ENCODE measurements around the gene PLEKHG5.

PLEKHG5 gene, protein sequence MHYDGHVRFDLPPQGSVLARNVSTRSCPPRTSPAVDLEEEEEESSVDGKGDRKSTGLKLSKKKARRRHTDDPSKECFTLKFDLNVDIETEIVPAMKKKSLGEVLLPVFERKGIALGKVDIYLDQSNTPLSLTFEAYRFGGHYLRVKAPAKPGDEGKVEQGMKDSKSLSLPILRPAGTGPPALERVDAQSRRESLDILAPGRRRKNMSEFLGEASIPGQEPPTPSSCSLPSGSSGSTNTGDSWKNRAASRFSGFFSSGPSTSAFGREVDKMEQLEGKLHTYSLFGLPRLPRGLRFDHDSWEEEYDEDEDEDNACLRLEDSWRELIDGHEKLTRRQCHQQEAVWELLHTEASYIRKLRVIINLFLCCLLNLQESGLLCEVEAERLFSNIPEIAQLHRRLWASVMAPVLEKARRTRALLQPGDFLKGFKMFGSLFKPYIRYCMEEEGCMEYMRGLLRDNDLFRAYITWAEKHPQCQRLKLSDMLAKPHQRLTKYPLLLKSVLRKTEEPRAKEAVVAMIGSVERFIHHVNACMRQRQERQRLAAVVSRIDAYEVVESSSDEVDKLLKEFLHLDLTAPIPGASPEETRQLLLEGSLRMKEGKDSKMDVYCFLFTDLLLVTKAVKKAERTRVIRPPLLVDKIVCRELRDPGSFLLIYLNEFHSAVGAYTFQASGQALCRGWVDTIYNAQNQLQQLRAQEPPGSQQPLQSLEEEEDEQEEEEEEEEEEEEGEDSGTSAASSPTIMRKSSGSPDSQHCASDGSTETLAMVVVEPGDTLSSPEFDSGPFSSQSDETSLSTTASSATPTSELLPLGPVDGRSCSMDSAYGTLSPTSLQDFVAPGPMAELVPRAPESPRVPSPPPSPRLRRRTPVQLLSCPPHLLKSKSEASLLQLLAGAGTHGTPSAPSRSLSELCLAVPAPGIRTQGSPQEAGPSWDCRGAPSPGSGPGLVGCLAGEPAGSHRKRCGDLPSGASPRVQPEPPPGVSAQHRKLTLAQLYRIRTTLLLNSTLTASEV

DNA sequence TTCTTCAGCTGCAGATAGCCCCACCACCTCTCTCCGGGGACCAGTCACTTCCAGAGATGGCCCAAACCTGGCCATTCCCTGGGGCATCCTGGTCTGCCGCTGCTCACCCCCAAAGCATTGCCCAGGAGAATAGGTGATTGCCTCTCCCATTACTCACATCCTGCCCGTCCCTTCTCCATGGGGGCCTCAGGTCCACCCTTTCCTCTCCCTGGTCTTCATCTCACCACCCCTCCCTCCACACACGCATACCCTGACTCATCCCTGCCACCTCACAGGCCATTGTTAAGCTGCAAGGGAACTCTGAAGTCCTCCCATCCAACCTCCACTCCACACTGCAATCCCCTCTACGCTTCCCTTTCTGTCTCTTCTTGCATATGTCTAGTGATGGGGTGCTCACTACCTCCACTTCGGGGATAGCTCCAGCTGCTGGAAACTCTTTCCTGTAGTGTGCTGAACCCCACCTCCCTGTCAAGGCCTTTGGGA is at the start of gene PLEKHG5:
PLEKHG5 (minus strand) TSS at position 188 of the 483 bp plus-strand sequence. CDS start 14,096 bp downstream, outside the sequence.
- DNase-seq, result peak; percentile 94

DNA sequence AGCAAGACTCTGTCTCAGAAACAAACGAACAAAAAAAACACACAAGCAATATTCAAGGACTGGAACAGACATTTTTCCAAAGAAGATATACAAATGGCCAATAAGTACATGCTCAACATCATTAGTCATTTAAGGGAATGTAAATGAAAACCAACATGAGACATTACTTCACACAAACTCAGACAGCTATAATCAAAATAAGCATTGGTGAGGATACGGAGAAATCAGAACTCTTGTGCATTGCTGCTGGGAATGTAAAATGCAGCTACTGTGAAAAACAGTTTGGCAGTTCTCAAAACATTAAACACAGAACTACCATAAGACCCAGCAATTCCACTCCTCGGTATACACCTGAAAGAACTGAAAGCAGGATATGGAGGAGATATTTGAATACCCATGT is 47.5 kb upstream of the PLEKHG5 start:
- DNase-seq, result no peak

DNA sequence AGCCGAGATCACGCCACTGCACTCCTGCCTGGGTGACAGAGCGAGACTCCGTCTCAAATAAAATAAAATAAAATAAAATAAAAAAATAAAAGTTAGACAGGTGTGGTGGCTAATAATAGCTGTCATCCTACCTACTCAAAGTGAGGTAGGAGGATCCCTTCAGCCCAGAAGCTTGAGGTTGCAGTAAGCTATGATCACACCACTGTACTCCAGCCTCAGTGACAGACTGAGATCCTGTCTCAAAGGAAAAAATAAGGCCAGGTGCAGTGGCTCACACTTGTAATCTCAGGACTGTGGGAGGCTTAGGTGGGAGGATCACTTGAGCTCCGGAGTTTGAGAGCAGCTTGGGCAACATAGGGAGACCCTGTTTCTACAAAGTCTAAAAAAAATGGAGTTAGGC is 44.8 kb upstream of the PLEKHG5 start:
- DNase-seq, result no peak

DNA sequence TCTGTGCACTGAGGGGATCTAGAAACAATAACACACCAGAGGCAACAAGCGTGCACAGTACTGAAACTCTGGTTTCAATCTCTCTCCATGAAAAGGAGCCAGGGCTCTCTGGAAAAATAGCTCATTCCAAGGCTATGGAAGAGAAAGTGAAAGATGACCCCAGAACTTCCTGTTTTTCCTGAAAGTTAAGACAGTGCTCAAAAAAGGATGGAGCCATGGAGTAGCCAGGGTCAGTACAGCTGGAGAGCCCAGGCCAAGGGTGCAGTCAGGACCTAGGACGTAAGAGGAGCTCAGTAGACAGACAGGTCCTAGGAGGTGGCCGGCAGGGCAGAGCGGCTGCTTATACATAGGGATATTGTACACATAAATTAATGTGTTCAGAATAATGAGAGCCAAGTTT is 43.7 kb upstream of the PLEKHG5 start:
- no peak for DNase-seq

DNA sequence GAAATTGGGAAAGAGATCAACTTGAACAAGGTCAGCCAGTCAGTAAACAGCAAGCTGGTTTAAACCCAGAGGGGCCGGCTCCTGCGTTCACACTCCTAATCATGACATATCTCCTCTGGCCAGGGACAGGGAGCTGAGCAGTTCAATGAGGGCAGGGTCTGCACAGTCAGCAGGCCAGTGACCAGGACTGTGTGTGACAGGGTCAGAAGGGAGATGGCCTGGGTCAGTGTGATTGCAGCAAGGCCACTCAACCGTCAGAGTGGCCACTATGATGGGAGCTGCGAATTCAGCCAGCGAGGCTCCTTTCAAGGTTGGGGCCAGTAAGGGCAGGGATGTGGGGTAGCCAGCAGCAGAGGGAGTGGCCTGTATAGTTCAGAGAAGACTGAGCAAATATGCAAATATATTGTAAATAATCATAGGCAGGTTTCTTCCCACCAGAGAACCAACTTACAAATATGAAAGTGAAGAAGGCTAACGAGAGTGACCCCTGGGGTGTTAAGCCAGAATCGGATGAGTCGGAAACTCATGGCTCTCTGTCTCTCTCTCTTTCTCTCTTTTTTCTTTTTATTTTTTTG is 42.9 kb upstream of the PLEKHG5 start:
- DNase-seq, result no peak

DNA sequence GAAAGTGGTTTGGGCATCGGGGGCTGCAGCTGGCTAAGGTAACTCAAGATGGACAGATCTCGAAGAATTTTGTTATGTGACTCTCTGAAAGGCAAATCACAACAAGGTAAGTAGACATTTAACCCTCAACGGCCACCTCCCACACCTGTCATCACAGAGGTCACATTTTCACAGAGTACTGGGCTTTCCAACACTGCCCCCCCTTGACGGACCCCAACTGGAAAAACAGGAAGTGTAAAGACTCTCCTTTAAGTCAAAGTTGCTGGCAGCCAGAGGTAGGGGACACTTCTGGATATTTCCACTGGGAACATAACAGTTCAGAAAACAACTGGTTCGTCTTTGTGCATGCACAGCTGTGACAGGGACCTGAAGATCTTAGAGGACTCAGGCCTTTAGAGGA is 40.5 kb upstream of the PLEKHG5 start:
- DNase-seq, result no peak

DNA sequence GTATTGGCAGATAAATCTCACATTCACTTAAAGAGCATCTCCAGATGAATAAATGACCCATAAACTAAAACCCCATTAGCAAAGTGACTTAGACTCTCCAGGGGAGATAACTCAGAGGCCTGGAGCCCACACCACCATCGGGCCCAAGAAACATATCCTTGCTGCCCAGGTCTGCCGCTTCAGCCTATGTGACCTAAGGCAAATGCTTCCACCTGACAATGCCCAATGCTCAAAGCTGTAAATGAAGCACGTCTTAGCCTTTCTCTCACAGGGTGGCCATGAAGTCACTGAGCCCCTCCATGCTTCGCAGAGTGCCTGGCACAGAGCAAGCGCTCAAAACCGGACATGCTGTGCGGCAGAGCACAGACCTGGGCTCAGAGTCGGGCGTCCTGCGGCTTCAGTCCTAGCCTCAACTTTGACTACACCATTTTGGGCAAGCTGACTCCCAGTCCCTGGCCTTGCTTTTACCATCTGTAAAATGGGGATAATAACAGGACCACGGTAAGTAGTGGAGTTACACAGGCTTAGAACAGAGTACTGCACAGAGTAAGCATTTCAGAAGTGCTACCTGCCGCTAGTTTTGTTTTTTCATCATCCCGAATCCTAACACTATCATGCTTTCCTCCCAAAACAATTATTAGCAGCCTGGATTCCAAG is 39.2 kb upstream of the PLEKHG5 start:
- DNase-seq, result no peak

DNA sequence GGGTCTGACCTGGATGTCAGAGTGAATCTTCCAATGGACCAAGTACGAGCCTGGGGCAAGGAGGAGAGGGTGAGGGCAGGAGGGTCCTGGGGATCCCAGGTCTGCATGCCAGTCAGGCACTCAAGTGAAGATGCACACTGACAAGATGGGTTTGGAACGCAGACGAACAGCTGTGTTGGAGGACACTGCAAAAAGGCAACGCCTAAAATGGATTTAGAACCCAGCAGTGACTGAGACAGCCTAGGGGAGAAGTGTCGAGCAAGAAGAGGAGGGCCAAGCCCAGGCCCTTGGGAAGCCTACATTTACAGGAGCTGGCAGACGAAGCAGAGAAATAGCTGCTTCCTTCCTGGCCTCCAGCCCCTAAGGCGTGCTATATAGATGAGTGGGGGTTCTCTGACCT is 37.0 kb upstream of the PLEKHG5 start:
- no peak for DNase-seq

DNA sequence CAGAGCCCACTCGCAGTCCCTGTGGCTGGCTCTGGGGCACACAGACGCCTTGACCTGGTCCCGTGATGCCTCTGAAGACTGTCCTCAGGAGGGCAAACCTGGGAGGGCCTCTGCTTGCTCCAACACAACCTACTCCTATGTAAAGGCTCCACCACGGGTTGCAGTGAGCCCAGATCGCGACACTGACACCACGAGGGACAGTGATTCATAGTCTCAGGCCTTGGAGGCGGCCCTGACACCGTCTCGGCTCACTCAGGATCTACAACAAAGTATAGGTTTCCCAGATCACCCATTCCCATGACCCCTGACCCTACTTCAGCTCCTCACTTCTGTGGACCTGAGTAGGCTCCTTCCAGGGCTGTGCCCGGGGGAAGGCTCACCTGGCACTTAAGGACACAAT is 34.8 kb upstream of the PLEKHG5 start:
- DNase-seq, result no peak

DNA sequence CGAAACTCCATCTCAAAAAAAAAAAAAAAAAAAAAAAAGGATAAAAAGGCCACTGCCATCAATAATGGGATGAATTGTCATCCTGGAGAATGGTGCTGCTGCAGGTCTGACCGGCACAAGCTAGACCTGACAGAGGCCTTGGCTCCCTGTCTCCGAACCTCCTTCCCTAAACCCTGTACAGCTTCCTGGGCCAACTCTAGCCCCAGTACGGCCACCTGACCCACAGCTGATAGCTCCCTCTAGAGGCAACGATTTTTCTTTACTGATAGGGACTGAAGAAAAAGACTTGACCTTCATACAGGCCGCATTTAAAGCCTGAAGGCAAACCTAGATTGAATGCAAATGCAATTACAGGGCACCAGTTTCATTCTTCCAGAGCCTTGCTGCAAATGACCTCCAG is 32.1 kb upstream of the PLEKHG5 start:
- DNase-seq, result peak; percentile 80

DNA sequence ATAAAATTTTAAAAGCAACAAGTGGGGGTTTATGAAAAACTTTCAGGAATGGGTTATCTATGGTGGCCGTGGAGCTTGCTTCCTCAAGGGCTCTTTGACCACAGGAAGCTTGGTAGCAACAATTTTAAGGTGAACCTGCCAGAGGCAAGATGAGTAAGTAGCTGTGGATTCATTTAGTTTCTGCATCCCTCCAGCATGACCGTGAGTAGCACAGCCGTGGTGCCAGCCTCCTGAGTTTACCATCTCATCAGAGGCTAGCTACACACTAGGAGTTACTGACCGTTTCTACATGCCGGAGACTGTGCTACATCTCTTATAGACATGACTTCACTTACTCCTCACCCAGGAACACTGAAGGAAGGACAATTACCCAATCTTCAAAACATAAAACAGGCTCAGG is 30.1 kb upstream of the PLEKHG5 start:
- DNase-seq, result no peak

DNA sequence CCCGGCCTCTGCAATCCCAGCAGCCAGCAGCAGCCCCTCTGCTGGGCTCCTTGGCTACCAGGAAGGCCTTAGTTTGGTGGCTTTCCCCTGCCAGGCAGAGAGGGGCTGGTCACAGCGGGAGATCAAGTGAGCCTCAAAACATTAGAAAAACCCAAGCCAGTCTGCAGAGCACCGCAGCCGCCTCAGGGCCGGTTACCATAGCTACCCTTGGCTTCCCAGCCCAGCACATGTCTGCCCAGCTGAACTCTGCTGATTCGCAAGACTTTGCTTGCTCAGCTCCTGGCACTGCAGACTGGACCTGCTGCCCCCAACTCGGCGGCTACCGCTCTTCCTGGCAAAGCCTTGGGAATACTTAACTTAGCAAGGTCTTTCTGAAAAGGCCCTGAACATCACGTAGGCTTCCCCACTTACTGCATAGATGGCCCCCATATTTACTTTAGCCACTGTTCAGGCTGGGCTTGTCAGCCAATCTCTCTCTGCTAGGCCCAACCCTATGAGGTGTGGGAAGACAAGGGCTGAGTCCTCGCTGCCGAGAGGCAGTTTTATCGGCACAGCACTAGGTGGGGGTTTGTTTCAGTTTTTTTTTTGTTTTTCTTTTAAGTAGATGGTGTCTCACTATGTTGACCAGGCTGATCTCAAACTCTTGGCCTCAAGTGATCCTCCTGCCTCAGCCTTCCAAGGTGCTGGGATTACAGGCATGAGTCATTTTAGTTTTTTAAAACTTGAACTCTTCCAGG is 28.6 kb upstream of the PLEKHG5 start:
- peak; percentile 97 for DNase-seq

DNA sequence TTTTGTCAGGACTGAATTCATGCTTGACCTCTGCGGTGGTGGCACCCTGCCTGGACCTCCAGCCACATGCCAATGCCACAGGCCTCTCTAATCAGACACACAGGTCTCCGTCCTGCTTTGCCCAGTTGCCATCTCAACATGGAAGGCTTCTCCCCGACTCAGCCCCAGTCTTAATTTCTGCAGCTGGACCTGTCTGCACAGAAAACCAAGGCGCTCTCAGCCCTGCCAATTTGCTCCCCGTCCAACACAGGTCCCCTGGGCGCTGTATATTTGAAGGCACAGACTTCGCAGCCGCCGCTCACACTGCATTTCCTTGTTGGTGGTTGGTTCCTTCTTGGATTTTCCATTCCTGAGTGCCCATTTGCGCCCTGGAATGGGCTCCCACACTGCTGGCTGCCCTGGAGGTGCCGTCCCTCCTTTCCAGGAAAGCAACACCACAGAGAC is 28.0 kb upstream of the PLEKHG5 start:
- no peak for DNase-seq

DNA sequence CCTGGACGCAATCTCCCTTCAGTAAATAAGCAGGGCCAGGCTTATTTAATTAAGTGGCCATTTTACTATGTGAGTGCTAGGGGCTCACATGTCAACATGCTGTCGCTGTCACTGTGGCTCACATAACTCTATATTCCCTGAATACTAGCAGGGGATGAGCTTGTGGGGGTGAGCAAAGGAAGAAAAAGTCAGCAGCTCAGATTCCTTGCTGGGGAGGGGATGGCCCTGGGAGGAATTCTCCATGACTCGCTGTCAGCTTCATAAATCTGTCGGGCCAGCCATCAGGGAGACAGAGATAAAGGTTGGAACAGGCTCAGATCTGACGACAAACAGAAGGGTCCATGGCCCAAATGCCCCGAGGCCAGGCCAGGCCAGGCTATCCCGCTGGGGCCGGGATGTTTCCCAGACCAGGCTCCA is 26.0 kb upstream of the PLEKHG5 start:
- peak; percentile 97 for DNase-seq

DNA sequence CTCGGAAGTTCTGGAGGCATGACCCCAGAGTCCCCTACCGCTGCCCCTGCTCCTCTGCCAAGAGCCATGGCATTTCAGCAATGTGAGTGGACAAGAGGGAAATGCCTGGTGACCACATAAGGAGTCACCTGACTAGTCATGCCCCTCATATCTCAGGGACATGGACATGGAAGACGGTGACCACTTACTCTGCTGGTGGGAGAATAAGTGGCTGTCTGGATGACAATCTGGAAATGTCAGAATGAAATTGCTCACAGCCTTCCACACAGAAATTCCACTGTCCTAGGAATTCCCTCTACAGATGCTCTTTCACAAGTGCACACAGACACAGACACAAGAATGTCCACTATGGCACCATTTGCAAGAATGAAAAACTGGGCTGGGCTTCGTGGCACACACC is 24.3 kb upstream of the PLEKHG5 start:
- DNase-seq, result peak; percentile 82

DNA sequence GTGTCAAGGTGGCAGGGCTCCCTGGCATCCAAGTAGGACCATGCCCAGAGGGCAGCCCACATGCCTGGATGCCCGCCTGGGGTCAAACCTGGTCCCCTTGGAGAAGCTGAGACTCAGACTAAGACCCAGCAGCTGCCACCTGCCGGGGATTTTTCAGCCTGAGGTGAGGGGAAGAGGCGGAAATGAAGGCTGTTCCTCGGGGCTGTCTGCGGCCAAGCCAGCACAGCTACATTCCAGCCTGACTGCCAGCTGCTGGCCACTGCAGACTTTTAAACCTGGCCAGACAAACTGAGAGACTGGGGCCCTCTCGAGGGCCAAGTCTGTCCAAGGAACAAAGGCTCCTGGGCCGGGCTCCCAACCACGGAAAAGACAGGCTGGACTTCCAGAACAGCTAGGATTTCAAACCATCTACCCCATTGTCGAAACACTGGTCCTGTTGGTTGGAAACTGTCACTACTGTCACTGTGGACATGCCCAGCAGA is 21.9 kb upstream of the PLEKHG5 start:
- DNase-seq, result peak; percentile 90

DNA sequence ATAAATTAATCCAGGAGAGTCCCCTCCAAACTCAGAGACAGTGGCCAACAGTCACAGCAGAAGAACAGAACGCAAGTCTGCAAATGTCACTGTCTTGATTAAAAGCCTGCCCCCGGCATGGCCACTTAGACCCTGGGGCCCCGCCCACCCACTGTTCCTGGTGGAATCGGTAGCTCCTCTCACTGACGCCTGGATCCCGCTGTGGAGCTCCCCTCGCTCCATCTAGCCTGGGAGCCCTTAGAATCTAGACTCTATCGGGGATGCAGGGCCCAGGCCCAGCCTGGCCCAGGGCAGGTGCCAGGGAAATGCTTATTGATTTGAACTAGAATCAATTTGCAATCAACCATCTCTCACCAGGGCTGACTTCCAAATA is 21.4 kb upstream of the PLEKHG5 start:
- peak; percentile 55 for DNase-seq

DNA sequence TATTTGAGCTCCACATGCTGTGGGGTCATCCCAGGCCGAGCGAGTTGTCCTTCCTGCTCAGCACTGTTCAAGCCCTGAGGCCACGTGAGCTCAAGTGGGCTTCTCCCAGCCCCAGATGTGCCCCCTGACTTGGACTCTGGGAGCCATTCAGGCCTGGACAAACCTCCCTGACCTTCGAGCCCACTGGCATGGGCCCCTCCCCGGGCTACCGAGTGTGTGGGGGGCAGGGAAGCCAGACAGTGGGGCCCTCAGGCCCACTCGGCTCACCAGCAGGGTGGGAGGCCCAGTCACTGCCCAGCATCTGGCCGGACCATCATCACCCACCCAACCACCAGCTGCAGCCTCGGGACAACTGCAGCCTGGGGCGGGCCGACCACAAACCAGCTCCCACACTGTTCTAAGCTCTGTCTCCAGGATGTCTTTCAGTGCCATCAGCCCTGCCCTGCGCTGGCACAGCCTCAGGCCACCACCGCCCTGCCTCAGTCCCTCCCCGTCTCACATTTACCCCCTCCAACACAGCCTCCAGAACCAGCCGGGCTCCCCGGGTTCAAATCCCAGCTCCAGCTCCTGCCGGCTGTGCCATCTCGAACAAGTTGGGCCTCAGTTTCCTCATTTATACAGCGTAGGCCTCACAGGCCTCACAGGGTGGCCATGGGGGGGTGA is 20.9 kb upstream of the PLEKHG5 start:
- peak; percentile 61 for DNase-seq

DNA sequence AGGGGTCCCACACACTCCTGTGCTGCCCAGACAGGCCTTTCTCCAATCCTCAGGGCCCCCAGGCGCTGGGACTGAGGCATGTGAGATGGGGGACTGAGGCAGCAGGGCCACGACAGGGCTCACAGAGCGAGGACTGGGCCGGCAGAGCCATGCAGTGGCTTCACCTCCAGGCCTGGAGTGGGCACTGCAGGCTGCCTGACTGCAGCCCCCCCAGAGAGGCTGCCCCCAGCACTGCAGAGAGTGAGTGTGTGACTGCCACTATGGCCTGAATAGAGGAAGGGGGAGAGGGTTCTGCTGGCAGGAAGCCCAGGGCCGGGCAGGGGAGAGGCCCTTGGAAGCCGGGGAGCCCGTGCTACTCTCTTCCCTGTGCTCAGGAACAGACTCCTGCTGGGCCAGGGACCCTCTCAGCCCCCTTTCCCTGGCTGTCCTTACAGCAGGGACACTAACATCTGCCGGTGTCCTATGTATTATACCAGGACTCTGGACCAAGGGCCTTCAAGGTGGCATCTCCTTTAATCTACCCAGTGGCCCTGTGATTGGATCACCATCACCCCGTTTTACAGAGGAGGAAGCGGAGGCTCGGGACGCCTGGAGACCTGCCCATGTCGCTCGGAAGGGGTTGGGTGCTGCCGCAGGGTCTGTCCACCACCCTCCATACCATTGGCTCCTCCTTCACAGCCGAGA is 20.2 kb upstream of the PLEKHG5 start:
- DNase-seq, result peak; percentile 50

DNA sequence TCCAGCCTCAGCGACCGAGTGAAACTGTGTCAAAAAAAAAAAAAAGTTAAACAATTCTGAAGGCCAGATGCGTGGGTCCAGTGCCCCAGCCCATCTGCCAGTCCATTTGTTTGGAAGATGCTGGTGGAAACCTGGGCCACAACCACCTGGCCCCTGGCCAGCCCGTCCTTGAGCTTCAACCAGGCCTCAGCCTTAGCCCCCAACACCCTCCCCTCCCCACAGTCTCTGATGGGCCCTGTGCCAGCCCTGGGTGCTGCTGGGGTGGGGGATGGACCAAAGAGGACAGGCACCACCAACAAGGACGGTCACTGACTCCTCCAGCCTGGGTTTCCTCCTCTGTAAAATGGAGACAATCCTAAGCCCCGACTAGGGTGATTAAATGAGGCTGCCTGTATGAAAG is 19.6 kb upstream of the PLEKHG5 start:
- no peak for DNase-seq

DNA sequence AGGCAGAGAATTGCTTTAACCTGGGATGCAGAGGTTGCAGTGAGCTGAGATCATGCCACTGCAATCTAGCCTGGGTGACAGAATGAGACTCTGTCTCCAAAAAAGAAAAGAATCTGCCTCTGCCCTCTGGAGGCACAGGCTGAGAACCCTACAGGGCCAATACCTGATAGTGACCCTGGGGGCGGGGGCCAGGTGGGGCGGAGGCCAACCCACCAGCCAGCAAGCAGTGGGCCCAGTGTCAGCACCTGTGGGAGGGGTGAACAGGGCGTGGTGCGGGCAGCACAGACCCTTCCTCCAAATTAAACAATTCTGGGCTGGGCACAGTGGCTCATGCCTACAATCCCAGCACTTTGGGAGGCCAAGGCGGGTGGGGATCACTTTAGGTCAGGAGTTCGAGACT is 19.0 kb upstream of the PLEKHG5 start:
- DNase-seq, result peak; percentile 42
